ENCODE measurements around the gene LRRC28. TPM values are rescaled to one million over a fixed set of nuclear protein-coding genes. Genes with fewer than 3 reads are reported as not detected.

The LRRC28 gene
- polyA plus RNA-seq, 1 of the 3 experiments (the other 2 are of a cell fraction): 15.2 TPM

GRCh38 chr15:99406716-99407487 is 155.6 kb downstream of the LRRC28 start:
- H3K27me3 ChIP-seq (ENCODE audit: insufficient read depth): no peaks in the 10 kb centered on the region
- POLR2A ChIA-PET: no interaction called here
- DNase-seq: no peak
- no peak overlapping the region for H3K9ac ChIP-seq
- no peaks in the 10 kb centered on the region for H4K20me1 ChIP-seq (ENCODE audit: insufficient read depth)
- H3F3A ChIP-seq (replicated peaks; ENCODE audit: insufficient read depth): peaks cover 7% of the 10 kb centered on the region
- no peak overlapping the region for H3K4me2 ChIP-seq
- H3K36me3 ChIP-seq (replicated peaks in 1 of 2; ENCODE audit: control insufficient read depth in 1 of 2, insufficient read depth in 2 of 2, low read length in 1 of 2): no peaks in the 10 kb centered on the region
- H3K4me3 ChIP-seq (ENCODE audit: low read depth in 2 of 2, low read length in 1 of 2): no peak overlapping the region
- CTCF ChIA-PET: interaction anchor here (0.7 to 3.0 kb wide), 4 partner anchors 10 to 297 kb away, joined by 3 to 37 read pairs (median 3); no protein-coding TSS in a partner anchor
- no peak overlapping the region for H3K27ac ChIP-seq (ENCODE audit: low read depth in 2 of 2, low read length in 1 of 2)
- H3K79me2 ChIP-seq (ENCODE audit: insufficient read depth): no peaks in the 10 kb centered on the region
- no peak for TF ChIP-seq EP300 (IDR thresholded peaks at IDR 0.05; ENCODE audit: borderline replicate concordance in 1 of 2, low read depth in 1 of 2, low read length in 1 of 2)
- TF ChIP-seq ELF1 (IDR thresholded peaks at IDR 0.05): no peak
- no peak for TF ChIP-seq FOSL2 (IDR thresholded peaks at IDR 0.05; ENCODE audit: borderline replicate concordance, low read depth)
- TF ChIP-seq TAF1 (IDR thresholded peaks at IDR 0.05; ENCODE audit: borderline replicate concordance, low read depth, low read length): no peak
- TF ChIP-seq RAD21 (IDR thresholded peaks at IDR 0.05; ENCODE audit: low read length): no peak
- no peak for TF ChIP-seq GABPA (IDR thresholded peaks at IDR 0.05; ENCODE audit: low read depth)
- TF ChIP-seq FOXJ3 (CRISPR knock-in tag; IDR thresholded peaks at IDR 0.05): no peak
- no peak for TF ChIP-seq RCOR1 (IDR thresholded peaks at IDR 0.05; ENCODE audit: low read length)
- TF ChIP-seq JUND (IDR thresholded peaks at IDR 0.05): no peak
- no peak for TF ChIP-seq IRF3 (IDR thresholded peaks at IDR 0.05; ENCODE audit: low read depth, low read length)
- no peak for TF ChIP-seq MEF2A (IDR thresholded peaks at IDR 0.05; ENCODE audit: borderline replicate concordance, low read depth)
- TF ChIP-seq CTCF (IDR thresholded peaks at IDR 0.05): no peak
- no peak for TF ChIP-seq POLR2AphosphoS5 (IDR thresholded peaks at IDR 0.05; ENCODE audit: low read depth, low read length)
- TF ChIP-seq FOXM1 (IDR thresholded peaks at IDR 0.05; ENCODE audit: low read depth): no peak
- no peak for TF ChIP-seq NFIC (IDR thresholded peaks at IDR 0.05; ENCODE audit: borderline replicate concordance)
- peaks cover 13 to 18% of the 10 kb centered on the region in 2 experiments for H3K4me1 ChIP-seq (ENCODE audit: control insufficient read depth in 1 of 2, insufficient read depth in 2 of 2, low read depth in 1 of 2, low read length in 1 of 2)
- no peak overlapping the region for H2AFZ ChIP-seq (ENCODE audit: low read depth)
- no peaks in the 10 kb centered on the region for H3K9me3 ChIP-seq
- 92% methylated on average over 13 of the region's 17 CpGs for WGBS (ENCODE audit: low lambda C conversion rate)
- H3K9me2 ChIP-seq: no peaks in the 10 kb centered on the region

- POLR2A ChIA-PET: no interaction called here
- Histone ChIP-seq H3K4me2 (no peak overlapping the region; the same call in 1 of the 2 replicates), H3F3A (replicated peaks; ENCODE audit: insufficient read depth) (peaks cover 7% of the 10 kb centered on the region), H3K79me2 (ENCODE audit: insufficient read depth) (no peaks in the 10 kb centered on the region), H4K20me1 (ENCODE audit: insufficient read depth) (no peaks in the 10 kb centered on the region), H3K9ac (no peak overlapping the region), H3K27ac (ENCODE audit: low read depth in 2 of 2, low read length in 1 of 2) (no peak overlapping the region; a peak in 1 of 4 replicates), H3K9me3 (no peaks in the 10 kb centered on the region), H3K4me1 (ENCODE audit: control insufficient read depth in 1 of 2, insufficient read depth in 2 of 2, low read depth in 1 of 2, low read length in 1 of 2) (peaks cover 5 to 18% of the 10 kb centered on the region in 2 experiments), H3K4me3 (ENCODE audit: low read depth in 2 of 2, low read length in 1 of 2) (no peak overlapping the region), H3K36me3 (replicated peaks in 1 of 2; ENCODE audit: control insufficient read depth in 1 of 2, insufficient read depth in 2 of 2, low read length in 1 of 2) (no peaks in the 10 kb centered on the region), H3K9me2 (no peaks in the 10 kb centered on the region), H3K27me3 (ENCODE audit: insufficient read depth) (no peaks in the 10 kb centered on the region), H2AFZ (ENCODE audit: low read depth) (no peak overlapping the region)
- DNase-seq: no peak
- 83% methylated on average over 3 of the region's 5 CpGs for WGBS (ENCODE audit: low lambda C conversion rate)
- CTCF ChIA-PET: interaction anchor here (1.0 to 3.0 kb wide), 4 partner anchors 9 to 348 kb away, joined by 3 to 37 read pairs (median 3); no protein-coding TSS in a partner anchor
- TF ChIP-seq USF1 (IDR thresholded peaks at IDR 0.05; ENCODE audit: borderline replicate concordance, low read depth): no peak
These were observed 156.4 kb downstream of the LRRC28 start for GRCh38 chr15:99407716-99408115.
